GM21576 (cell line): ENCODE data around the gene SRSF1.

Source experiments
- ATAC-seq: cut with Tn5 transposase; IDR thresholded peaks from one replicate; pipeline ENCODE4 v1.9.1; 2021; ENCODE audit warnings: mild to moderate bottlenecking, moderate library complexity; ENCODE audit not compliant: unreplicated experiment

Gene SRSF1

DNA sequence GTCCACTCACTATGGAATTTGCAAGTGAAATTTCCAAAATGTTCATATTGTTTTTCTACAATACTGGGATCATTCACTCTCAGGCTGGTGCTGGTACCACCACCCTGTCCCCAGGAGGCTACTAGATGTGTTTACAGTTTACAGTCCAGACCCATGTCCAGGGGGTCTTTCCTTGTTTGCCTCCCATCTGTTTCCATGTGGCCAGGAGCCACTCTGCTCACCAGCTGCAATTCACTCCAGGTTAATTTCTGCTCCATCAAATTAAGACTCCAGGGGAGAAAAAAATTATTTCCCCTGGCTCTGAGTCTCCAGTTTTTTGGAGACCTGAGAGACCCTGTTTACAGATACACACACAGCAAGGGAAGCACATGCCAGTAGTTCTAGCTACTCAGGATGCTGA is 12.5 kb upstream of the SRSF1 start:
- no peak for ATAC-seq

- no peak for ATAC-seq
Observed at GRCh38 chr17:58019039-58019438, 12.0 kb upstream of the SRSF1 start.

GRCh38 chr17:58010067-58010799 is 3.2 kb upstream of the SRSF1 start:
- ATAC-seq, result no peak

DNA sequence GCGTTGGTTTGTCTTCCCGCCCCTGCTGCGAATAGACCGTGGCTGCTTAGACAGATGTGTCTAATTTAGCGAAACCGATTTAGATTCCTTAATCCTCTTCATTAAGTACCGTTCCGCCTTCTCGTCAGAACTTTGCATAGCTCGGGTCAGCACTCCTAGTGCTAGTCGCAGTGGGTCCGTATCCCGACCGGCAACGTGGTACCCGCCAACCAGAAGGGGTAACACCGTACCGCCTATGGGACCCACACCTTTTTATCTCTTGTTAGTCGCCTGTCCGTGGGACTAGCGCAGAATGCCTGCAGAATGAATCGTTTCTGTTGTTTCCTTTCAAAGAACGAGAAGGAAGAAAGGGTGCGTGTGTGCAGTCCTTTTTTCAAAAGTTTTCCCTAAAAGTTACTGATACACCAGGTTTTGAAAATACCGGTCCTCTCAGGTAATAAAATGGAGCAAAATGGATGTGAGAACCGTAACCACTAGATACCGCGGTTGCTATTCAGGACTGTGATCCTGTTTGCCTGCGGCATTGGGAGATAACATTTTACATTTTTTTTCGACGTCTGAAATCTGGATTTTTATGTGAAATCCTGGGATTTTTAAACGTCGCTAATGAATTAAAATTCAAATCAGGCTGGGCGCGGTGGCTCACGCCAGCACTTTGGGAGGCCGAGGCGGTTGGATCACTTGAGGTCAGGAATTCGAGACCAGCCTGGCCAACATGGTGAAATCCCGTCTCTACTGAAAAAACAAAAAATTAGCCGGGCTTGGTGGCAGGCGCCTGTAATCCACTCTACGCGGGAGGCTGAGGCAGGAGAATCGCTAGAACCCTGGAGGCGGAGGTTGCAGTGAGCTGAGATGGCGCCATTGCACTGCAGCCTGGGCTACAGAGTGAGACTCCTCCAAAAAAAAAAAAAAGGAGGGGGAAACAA is 998 bp upstream of the SRSF1 start:
- ATAC-seq, result peak; percentile 30

- ATAC-seq, result no peak
Observed at GRCh38 chr17:58006560-58006923, 504 bp downstream of the SRSF1 start.

GRCh38 chr17:58005728-58006559 is 1.1 kb downstream of the SRSF1 start:
- no peak for ATAC-seq

DNA sequence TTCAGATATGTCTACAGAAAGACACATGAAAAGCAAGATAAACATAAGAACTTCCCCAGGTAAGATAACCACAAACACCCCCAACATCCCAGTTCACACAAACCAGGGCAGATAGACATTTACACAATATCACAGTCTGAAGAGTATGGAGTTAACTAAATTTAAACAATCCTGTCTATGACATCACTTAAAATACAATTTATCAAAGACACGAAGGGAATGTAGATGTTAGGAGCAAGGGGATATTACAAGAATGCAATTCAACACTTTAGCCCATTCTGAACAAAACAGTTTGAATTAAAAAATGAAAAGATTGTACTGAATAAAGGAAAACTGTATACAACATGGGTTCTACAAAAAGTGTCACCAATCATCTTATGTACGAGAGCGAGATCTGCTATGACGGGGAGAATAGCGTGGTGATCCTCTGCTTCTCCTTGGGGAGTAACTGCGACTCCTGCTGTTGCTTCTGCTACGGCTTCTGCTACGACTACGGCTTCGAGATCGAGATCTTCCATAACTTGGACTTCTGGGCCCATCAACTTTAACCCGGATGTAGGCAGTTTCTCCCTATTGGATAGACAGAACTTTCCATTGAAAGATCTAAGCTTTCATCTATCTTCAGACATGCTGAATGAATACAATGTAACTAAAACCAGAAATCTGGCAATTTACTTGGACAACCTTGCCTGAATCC is 1.9 kb downstream of the SRSF1 start:
- ATAC-seq, result no peak

GRCh38 chr17:58004060-58004459 is 3.0 kb downstream of the SRSF1 start:
- no peak for ATAC-seq

DNA sequence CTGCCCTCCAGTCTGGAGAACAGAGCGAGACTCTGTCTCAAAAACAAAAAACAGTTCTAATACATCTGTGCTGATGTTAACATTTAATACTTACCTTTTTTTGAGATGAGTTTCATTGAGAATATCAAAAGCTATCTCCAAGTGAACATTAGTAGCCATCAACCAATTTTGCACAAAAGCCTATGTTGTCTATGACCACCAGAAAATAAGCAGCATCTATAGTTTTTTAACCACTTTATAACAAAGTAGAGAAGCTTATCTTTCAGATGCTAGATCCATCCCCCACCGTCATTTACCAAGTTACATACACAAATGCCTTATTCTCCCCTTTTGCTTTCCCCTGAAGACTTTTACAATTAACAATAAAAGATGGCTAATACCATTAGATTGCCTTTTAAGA is 4.1 kb downstream of the SRSF1 start:
- no peak for ATAC-seq

GRCh38 chr17:58002154-58002948 is 4.7 kb downstream of the SRSF1 start:
- no peak for ATAC-seq

- ATAC-seq, result no peak
Observed at GRCh38 chr17:58001461-58002124, 5.5 kb downstream of the SRSF1 start.

- ATAC-seq, result no peak
Observed at GRCh38 chr17:57999496-58000017, 7.5 kb downstream of the SRSF1 start.

DNA sequence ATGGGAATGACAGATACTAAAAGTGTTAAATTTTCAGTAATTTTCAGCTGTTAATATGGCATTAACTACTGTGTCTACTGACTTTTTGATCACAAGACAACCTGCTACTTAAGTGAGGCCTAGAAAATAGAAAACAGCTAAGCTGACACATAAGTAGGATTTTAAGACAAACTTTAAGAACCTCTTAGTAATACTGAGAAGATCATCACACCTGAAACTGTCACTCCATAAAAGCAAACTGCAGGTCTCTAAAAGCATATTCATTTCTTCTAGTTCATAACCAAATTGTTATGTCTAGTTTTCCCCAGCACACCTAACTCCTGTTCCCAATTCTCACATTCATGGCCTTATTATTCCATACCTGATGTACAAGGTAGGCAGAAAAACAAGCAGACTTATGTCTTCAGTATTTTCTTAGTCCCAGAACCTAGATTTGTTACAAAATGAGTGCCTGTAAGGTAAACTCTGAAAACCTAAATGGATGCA is 8.0 kb downstream of the SRSF1 start:
- ATAC-seq, result no peak

GRCh38 chr17:57997085-57997809 is 9.8 kb downstream of the SRSF1 start:
- no peak for ATAC-seq

DNA sequence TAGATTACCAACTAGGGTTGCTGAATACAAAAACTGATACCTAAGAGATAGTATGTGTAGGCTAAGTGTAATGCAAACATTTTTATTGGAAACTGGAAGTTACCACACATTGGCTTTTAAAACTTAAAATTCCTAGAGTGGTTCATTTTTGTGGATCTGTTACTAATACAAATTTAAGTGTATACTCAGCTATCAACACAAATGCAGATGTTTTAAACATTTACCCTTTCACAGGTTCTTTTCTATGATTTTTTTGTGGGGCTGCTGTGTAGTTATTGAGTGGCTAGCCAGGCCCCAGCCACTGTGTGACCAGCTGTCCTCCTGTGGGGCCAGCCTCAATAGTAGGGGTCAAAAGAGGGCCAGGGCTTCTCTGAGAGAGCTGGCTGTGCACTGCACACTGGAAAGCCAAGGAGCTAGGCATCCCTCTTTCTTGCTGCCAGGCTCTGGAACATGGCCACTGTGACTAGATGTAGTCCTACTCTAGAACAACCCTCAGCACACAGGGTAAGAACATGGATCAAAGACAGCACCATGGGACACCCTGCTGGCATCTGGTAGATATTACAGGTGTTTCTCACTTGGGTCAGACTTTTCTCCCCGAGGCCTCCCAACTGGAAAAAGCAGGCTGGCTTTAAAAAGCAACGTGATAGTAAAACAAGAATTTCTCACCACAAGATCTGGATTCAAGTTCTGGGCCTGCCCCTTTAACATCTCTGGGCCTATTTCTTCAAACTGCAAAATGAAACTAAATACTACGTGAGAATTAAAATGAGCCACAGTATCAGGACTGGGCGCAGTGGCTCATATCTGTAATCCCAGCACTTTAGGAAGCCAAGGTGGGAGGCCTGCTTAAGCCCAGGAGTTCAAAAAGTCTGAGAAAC is 11.7 kb downstream of the SRSF1 start:
- ATAC-seq, result no peak

DNA sequence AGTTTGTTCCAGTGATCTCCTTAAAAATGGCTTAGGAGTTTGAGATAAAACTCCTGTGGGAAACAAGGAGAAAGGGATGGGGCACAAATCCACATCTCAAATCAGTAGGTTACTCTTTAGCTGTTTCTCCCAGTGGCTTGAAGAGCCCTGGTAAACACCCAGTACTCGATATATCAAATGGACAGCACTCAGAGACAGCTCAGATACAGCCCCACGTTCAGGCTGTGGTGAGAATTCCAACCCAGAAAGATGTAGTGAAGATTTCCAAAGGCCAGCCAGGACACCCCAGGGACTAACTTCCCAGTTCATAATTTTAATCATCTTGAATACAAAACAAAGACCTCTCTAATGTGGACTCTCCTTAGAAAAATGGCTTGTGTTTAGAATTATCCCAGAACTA is 12.6 kb downstream of the SRSF1 start:
- ATAC-seq, result no peak
